GM12865 (cell line): ENCODE results near the gene BBS1.
"Not testable (repeated sequence)": the region's sequence is repeated elsewhere in the genome, so short reads cannot be mapped to it uniquely, and the experiment has no call there.

Source experiments
- DNase-seq: peaks from one replicate; pipeline ENCODE4 v3.0.0; 2010; ENCODE audit warnings: low read depth
- H3K4me3 ChIP-seq: 2 replicates; pipeline ENCODE4 v1.5.1; 2011; ENCODE audit warnings: mild to moderate bottlenecking, low read depth, low read length, control low read depth
- TF ChIP-seq, protein P1 (sequence below): IDR thresholded peaks from 2 replicates; pipeline ENCODE4 v1.5.1; 2011; ENCODE audit warnings: low read length, control low read depth, low read depth, inconsistent platforms; ENCODE audit not compliant: insufficient read depth; ENCODE audit errors: missing control alignments

Gene BBS1

DNA sequence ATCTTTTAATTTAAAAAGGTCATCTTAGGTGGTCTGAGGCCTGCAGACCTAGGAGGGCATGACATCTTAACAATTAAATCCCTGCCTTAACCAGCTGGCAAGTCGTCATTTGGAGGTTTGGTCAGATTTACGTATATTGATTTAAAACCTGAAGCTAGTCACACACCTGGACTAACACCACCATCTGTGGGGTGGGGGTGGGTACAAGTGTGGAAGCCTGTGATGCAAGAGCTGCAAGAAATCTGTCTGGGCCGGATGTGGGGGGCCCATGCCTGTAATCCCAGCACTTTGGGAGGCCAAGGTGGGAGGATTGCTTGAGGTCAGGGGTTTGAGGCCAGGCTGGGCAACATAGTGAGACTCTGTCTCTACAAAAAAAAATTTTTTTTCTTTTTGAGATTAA lies 70.8 kb downstream of the BBS1 start:
- DNase-seq = no peak
- H3K4me3 ChIP-seq = no peak overlapping the region
- TF ChIP-seq, protein P1, sequence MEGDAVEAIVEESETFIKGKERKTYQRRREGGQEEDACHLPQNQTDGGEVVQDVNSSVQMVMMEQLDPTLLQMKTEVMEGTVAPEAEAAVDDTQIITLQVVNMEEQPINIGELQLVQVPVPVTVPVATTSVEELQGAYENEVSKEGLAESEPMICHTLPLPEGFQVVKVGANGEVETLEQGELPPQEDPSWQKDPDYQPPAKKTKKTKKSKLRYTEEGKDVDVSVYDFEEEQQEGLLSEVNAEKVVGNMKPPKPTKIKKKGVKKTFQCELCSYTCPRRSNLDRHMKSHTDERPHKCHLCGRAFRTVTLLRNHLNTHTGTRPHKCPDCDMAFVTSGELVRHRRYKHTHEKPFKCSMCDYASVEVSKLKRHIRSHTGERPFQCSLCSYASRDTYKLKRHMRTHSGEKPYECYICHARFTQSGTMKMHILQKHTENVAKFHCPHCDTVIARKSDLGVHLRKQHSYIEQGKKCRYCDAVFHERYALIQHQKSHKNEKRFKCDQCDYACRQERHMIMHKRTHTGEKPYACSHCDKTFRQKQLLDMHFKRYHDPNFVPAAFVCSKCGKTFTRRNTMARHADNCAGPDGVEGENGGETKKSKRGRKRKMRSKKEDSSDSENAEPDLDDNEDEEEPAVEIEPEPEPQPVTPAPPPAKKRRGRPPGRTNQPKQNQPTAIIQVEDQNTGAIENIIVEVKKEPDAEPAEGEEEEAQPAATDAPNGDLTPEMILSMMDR = no peak

DNA sequence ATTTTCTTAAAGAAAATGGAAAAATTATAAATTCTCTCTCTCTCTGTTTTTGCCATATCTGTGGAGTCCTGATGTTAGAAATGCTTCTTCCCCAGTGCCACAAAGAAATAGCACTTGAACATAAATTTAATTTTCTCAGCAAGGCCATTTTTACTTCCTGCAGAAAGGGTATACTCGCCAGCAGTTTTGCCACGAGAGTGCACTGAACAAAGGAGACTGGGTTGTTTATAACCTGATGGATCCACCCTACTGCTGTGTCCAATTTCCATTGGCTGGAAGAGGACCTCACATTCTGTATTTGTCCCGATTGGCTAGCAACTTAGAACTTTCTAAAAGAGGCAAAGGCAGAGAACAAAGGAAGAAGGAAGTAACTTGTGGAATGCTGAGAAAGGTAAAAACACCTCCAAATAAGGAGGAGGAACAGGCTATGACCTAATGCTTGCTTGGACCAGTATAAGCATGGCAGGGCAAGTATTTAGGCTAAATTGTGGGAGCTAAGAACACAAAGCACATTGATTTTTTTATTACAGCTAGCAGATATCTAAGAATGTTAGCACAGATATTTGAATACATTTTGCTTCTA lies 72.2 kb downstream of the BBS1 start:
- DNase-seq, H3K4me3 ChIP-seq: not testable (repeated sequence)
